ENCODE results near the gene UNC5B.

The UNC5B gene

GRCh38 chr10:71300555-71301370 is 88.4 kb downstream of the UNC5B start:
- DNase-seq (ENCODE audit: low spot score) = no peak

GRCh38 chr10:71301371-71301916 is 89.1 kb downstream of the UNC5B start:
- DNase-seq (ENCODE audit: low spot score) = no peak

- DNase-seq (ENCODE audit: low spot score) = no peak
These were observed 90.1 kb downstream of the UNC5B start for GRCh38 chr10:71302451-71302850.

GRCh38 chr10:71302874-71303568 is 90.7 kb downstream of the UNC5B start:
- DNase-seq (ENCODE audit: low spot score) = peak; percentile 67

GRCh38 chr10:71303569-71303907 is 91.2 kb downstream of the UNC5B start:
- no peak for DNase-seq (ENCODE audit: low spot score)

- no peak for DNase-seq (ENCODE audit: low spot score)
These were observed 92.5 kb downstream of the UNC5B start for GRCh38 chr10:71304914-71305313.

- no peak for DNase-seq (ENCODE audit: low spot score)
These were observed 94.6 kb downstream of the UNC5B start for GRCh38 chr10:71306979-71307378.

- DNase-seq (ENCODE audit: low spot score) = no peak
These were observed 95.2 kb downstream of the UNC5B start for GRCh38 chr10:71307469-71308085.

- DNase-seq (ENCODE audit: low spot score) = no peak
These were observed 95.9 kb downstream of the UNC5B start for GRCh38 chr10:71308244-71308643.

- DNase-seq (ENCODE audit: low spot score) = no peak
These were observed 96.6 kb downstream of the UNC5B start for GRCh38 chr10:71308985-71309384.

GRCh38 chr10:71309919-71310318 is 97.5 kb downstream of the UNC5B start:
- DNase-seq (ENCODE audit: low spot score) = no peak

GRCh38 chr10:71312220-71312619 is 99.8 kb downstream of the UNC5B start:
- DNase-seq (ENCODE audit: low spot score) = no peak

- peak; percentile 80 for DNase-seq (ENCODE audit: low spot score)
These were observed 100.7 kb downstream of the UNC5B start for GRCh38 chr10:71312811-71313789.

- DNase-seq (ENCODE audit: low spot score) = peak; percentile 94
These were observed 101.8 kb downstream of the UNC5B start for GRCh38 chr10:71314028-71314693.

GRCh38 chr10:71314694-71315225 is 102.4 kb downstream of the UNC5B start:
- DNase-seq (ENCODE audit: low spot score) = no peak

GRCh38 chr10:71316056-71316785 is 103.9 kb downstream of the UNC5B start:
- DNase-seq (ENCODE audit: low spot score) = no peak

GRCh38 chr10:71316786-71317160 is 104.4 kb downstream of the UNC5B start:
- no peak for DNase-seq (ENCODE audit: low spot score)

GRCh38 chr10:71317739-71318138 is 105.4 kb downstream of the UNC5B start:
- no peak for DNase-seq (ENCODE audit: low spot score)

- peak; percentile 97 for DNase-seq (ENCODE audit: low spot score)
These were observed 106.9 kb downstream of the UNC5B start, which contains the start of gene SLC29A3 for GRCh38 chr10:71319042-71319799. Gene SLC29A3, plus strand, starts transcription at chr10:71319259. Its CDS starts 51 bp downstream, at chr10:71319310.
